Gastrocnemius medialis (tissue), 4 donors: Measurements from ENCODE around the gene TIMM17B. TPM values are rescaled to one million over a fixed set of nuclear protein-coding genes. Genes with fewer than 3 reads are reported as not detected.
A peak's percentile ranks its signal among the peaks of the same experiment; 100 is the strongest.
"Not testable (repeated sequence)": the region's sequence is repeated elsewhere in the genome, so short reads cannot be mapped to it uniquely, and the experiment has no call there.

Source experiments
- ATAC-seq, 2 donors: fragments of 150-250 bp; one replicate each; pipeline ENCODE4 v1.9.1; 2016
- DNase-seq, 2 donors: peaks; one replicate each; pipeline ENCODE4 v3.0.0-alpha.2; 2019
- H3K27ac ChIP-seq, 4 donors: fragments of 200-600 bp; sonication (generic); 1 replicate in 1 of 4; 2 replicates in 3 of 4; pipeline ENCODE4 v1.5.1; 2016 to 2018; ENCODE audit warnings: mild to moderate bottlenecking in 2 of 4, moderate library complexity in 1 of 4
- H3K27me3 ChIP-seq, 3 donors: fragments of 200-600 bp; sonication (generic) in 2 of 3; 1 replicate in 1 of 3; 2 replicates in 2 of 3; pipeline versions ENCODE4 v1.5.1 to v1.6.0; 2016 to 2019; ENCODE audit warnings: mild to moderate bottlenecking in 1 of 3, moderate library complexity in 1 of 3
- H3K36me3 ChIP-seq, 2 donors: fragments of 200-600 bp; sonication (generic) in 1 of 2; one replicate each; pipeline ENCODE4 v1.5.1; 2017 to 2018
- H3K4me1 ChIP-seq, 2 donors: fragments of 200-600 bp; sonication (generic) in 1 of 2; one replicate each; pipeline ENCODE4 v1.5.1; 2016 to 2017; ENCODE audit warnings: mild to moderate bottlenecking in 2 of 2
- H3K4me3 ChIP-seq, 4 donors: fragments of 200-600 bp; sonication (generic) in 3 of 4; 1 replicate in 1 of 4; 2 replicates in 3 of 4; pipeline ENCODE4 v1.5.1; 2016 to 2019; ENCODE audit warnings: mild to moderate bottlenecking in 2 of 4
- H3K9me3 ChIP-seq, 3 donors: fragments of 200-600 bp; sonication (generic) in 2 of 3; 1 replicate in 1 of 3; 2 replicates in 2 of 3; pipeline ENCODE4 v1.5.1; 2016 to 2019
- POLR2A ChIP-seq, 2 donors: fragments of 450-650 bp; IDR thresholded peaks; one replicate each; pipeline ENCODE4 v1.6.1; 2017; ENCODE audit warnings: antibody characterized with exemption in 2 of 2, mild to moderate bottlenecking in 2 of 2, moderate library complexity in 2 of 2
- in situ Hi-C, 4 donors: fragments of 200-750 bp; cut with MboI; loops; one replicate each; pipeline versions ENCODE4 v1.15.0 to v1.8.0; 2017; ENCODE audit warnings: low sequenced_read_pairs in 4 of 4
- intact Hi-C: fragments of 100-400 bp; cut with DNase I; formaldehyde crosslinking; loops from one replicate; pipeline ENCODE4 v1.15.1; 2023; ENCODE audit warnings: low total_unique reads
- total RNA-seq, 4 donors: library from RNA; depleted of rRNA; stranded (reverse); fragments of >200 nt; gene quantifications; one replicate each; pipeline versions ENCODE4 v1.1.0 to v1.2.3, GENCODE V29; 2016
- TF ChIP-seq, protein P1 (sequence below), 5 experiments: fragments of 450-650 bp in 3 of 5; fragments of 200-600 bp in 2 of 5; sonication (generic) in 2 of 5; IDR thresholded peaks in 4 of 5; conservative IDR thresholded peaks in 1 of 5; 1 replicate in 4 of 5; 2 replicates in 1 of 5; pipeline ENCODE4 v1.5.1; 2016 to 2019; ENCODE audit warnings: antibody characterized with exemption in 5 of 5, mild to moderate bottlenecking in 3 of 5, moderate library complexity in 3 of 5

Gene TIMM17B
- total RNA-seq, 4 donors from 2014 or later = 53.3 to 103 (median 68.5) TPM

DNA sequence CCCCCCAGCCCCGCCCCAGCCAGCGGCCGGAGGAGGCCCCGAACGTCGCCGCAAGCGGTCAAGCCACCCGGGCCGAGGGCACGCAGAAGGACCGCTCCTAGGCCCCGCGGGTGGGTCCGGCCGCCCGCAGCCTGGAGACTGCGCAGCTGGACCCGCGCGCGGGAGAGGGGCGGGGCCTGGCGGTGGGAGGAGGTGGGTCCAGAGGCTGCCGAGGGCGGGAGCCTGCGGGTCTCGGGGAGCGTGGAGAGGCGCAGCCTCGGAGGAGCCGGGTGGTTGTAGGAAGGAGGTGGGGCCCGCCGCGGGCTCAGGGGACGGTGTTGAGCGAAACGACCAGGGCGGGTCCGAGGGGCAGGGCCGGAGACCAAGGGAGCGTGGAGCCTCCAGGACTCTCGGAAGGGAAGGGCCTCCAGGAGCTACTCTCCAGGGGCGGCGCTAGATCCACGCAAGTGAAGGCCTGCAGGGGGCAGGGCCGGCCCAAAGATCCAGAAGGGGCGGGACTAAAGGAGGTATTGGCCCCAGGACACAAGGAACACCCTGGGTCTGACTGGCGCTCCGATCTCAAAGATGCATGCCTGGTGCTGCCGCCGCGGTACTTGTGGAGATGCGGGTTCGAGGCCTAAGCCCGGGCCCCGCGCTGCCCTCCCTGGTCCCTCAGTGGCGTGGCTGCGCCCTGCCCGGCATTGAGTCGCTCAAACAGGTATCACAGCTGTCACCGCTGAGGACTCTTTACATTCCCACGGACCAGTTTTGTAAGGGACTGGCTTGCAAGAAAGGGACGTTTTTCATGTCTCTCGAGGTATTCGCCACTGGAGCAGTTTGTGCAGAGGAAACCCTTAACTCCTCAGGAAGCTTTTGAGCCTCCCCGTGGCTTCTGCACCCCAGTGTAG, 5.9 kb downstream of the TIMM17B start:
- no peaks in the 10 kb centered on the region for H3K27me3 ChIP-seq
- peak overlapping the region; percentile 64 to 75 (median 68) for H3K4me3 ChIP-seq
- in situ Hi-C loops (loop anchor here in 1 of 4 donors (10.0 kb wide), 1 partner anchor 87 kb away; the partner anchor contains the start of gene HDAC6), intact Hi-C loops (loop anchor here (1.0 to 10.0 kb wide), 4 partner anchors 26 to 273 kb away; partner anchors contain the start of genes MAGIX and TFE3)
- peak; percentile 96 to 97 for ATAC-seq
- peaks cover 5 to 8% of the 10 kb centered on the region in 2 donors for H3K4me1 ChIP-seq
- peak overlapping the region; percentile 49 to 84 (median 78) for H3K27ac ChIP-seq
- TF ChIP-seq, protein P1, sequence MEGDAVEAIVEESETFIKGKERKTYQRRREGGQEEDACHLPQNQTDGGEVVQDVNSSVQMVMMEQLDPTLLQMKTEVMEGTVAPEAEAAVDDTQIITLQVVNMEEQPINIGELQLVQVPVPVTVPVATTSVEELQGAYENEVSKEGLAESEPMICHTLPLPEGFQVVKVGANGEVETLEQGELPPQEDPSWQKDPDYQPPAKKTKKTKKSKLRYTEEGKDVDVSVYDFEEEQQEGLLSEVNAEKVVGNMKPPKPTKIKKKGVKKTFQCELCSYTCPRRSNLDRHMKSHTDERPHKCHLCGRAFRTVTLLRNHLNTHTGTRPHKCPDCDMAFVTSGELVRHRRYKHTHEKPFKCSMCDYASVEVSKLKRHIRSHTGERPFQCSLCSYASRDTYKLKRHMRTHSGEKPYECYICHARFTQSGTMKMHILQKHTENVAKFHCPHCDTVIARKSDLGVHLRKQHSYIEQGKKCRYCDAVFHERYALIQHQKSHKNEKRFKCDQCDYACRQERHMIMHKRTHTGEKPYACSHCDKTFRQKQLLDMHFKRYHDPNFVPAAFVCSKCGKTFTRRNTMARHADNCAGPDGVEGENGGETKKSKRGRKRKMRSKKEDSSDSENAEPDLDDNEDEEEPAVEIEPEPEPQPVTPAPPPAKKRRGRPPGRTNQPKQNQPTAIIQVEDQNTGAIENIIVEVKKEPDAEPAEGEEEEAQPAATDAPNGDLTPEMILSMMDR (IDR thresholded peaks at IDR 0.05 in 4 of 5, conservative IDR thresholded peaks at IDR 0.05 in 1 of 5) = peak; percentile 25 to 64 (median 52)
- peak in 1 of 2 donors; percentile 4 for TF ChIP-seq POLR2A (IDR thresholded peaks at IDR 0.05)
- peak; percentile 76 to 81 for DNase-seq
- no peaks in the 10 kb centered on the region for H3K9me3 ChIP-seq
- H3K36me3 ChIP-seq = peaks cover 0 to 4% of the 10 kb centered on the region in 2 donors

DNA sequence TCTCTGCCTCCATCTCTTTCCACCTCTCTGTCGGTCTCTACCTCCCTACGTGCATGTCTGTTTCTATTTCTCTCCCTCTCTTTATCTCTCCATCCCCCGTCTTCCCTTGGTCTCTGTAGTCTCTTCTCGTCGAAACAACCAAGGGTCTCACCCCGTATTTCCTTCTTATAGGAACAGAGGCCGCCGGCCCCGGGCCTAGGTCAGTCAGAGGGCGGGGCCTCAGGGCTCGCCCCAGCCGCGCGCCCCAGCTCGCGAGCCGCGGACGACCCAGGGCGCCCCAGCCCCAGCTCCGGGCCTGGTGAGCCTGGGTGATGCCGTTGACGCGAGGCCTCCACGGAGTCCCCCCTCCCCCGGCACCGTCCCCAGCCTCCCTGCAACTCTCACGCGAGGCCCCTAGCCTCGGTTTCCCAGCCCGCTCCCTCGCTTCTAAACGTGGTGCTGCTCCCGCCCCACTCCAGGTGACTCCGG, 6.6 kb downstream of the TIMM17B start:
- DNase-seq (no peak), ATAC-seq (peak; percentile 44 to 51)
- in situ Hi-C loops = loop anchor here in 1 of 4 donors (10.0 kb wide), 1 partner anchor 86 kb away; the partner anchor contains the start of gene HDAC6
- H3K36me3 ChIP-seq = peaks cover 0 to 4% of the 10 kb centered on the region in 2 donors
- peak overlapping the region; percentile 49 to 84 (median 78) for H3K27ac ChIP-seq
- peaks cover 4 to 5% of the 10 kb centered on the region in 2 donors for H3K4me1 ChIP-seq
- intact Hi-C loops = loop anchor here (1.0 to 10.0 kb wide), 4 partner anchors 26 to 274 kb away; partner anchors contain the start of genes MAGIX and TFE3
- no peaks in the 10 kb centered on the region for H3K27me3 ChIP-seq
- H3K4me3 ChIP-seq = peak overlapping the region; percentile 64 to 75 (median 68)
- no peak for TF ChIP-seq POLR2A (IDR thresholded peaks at IDR 0.05)
- TF ChIP-seq, protein P1 (IDR thresholded peaks at IDR 0.05 in 4 of 5, conservative IDR thresholded peaks at IDR 0.05 in 1 of 5) = no peak
- no peaks in the 10 kb centered on the region for H3K9me3 ChIP-seq

DNA sequence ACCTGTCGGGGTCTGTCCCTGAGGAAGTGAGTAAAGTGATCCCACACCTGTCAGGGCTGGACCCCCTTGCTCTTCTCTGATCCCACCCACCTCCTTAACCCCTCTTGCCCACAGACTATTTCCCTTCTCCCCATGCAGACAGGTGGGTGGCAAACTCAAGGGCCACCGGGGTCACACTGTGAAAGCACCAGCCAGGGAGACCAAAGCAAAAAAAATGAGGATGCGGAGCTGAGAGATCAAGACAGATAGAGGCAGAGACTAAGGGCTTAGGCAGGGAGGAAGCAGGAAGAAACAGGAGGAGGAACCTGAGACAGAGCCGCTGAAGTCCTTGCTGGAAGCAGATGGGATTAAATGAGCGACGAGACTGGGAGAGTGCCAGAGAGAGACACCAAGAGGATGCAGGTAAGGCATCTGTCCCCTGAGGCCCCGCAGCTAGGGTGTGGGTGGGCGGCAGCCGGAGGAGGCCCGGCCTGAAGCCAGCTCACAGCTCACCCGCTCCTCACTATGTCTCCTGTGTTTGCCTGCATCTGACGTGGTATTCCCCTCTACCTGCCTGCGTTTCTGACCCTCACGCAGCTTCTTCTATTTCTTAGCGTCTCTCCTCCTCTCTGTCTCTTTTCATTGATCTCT, 7.2 kb downstream of the TIMM17B start:
- DNase-seq (no peak), ATAC-seq (no peak)
- intact Hi-C loops (loop anchor here (5.0 to 10.0 kb wide), 3 partner anchors 152 to 274 kb away; partner anchors contain the start of genes MAGIX and TFE3), in situ Hi-C loops (loop anchor here in 1 of 4 donors (10.0 kb wide), 1 partner anchor 86 kb away; the partner anchor contains the start of gene HDAC6)
- H3K27ac ChIP-seq = peak overlapping the region in 1 of 4 donors; percentile 49
- TF ChIP-seq, protein P1 (IDR thresholded peaks at IDR 0.05 in 4 of 5, conservative IDR thresholded peaks at IDR 0.05 in 1 of 5) = no peak
- TF ChIP-seq POLR2A (IDR thresholded peaks at IDR 0.05) = no peak
- H3K4me3 ChIP-seq = peak overlapping the region; percentile 64 to 75 (median 68)
- H3K9me3 ChIP-seq = no peaks in the 10 kb centered on the region
- no peaks in the 10 kb centered on the region for H3K27me3 ChIP-seq
- peaks cover 4 to 5% of the 10 kb centered on the region in 2 donors for H3K4me1 ChIP-seq
- peaks cover 0 to 4% of the 10 kb centered on the region in 2 donors for H3K36me3 ChIP-seq

DNA sequence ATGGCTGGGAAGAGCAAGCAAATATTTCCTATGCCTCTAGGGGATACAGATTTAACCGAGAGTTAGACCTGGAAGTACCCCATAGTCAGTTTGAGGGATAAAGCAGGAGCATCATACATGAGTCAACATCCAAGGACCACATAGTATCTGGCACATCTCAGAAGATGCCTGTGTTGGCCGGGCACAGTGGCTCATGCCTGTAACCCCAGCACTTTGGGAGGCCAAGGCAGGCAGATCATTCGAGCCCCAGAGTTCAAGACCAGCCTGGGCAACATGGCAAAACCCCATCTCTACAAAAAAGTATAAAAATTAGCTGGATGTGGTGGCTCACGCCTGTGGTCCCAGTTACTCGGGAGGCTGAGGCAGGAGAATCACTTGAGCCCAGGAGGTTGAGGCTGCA, 11.0 kb downstream of the TIMM17B start:
- ATAC-seq, H3K27ac ChIP-seq, H3K27me3 ChIP-seq, H3K9me3 ChIP-seq, H3K36me3 ChIP-seq, intact Hi-C loops, DNase-seq, in situ Hi-C loops, H3K4me1 ChIP-seq, H3K4me3 ChIP-seq: not testable (repeated sequence)
